Measurements from ENCODE around the gene ZCCHC24.

Gene ZCCHC24

GRCh38 chr10:79359816-79360498 lies 85.5 kb downstream of the ZCCHC24 start:
- DNase-seq (ENCODE audit: low spot score) = no peak

- DNase-seq (ENCODE audit: low spot score) = no peak
These were observed 86.6 kb downstream of the ZCCHC24 start for GRCh38 chr10:79358811-79359210.

GRCh38 chr10:79357180-79357579 lies 88.2 kb downstream of the ZCCHC24 start:
- no peak for DNase-seq (ENCODE audit: low spot score)

GRCh38 chr10:79356104-79356503 lies 89.3 kb downstream of the ZCCHC24 start:
- no peak for DNase-seq (ENCODE audit: low spot score)

- DNase-seq (ENCODE audit: low spot score) = no peak
These were observed 89.9 kb downstream of the ZCCHC24 start for GRCh38 chr10:79355420-79356017.

- DNase-seq (ENCODE audit: low spot score) = no peak
These were observed 90.8 kb downstream of the ZCCHC24 start for GRCh38 chr10:79354615-79355014.

GRCh38 chr10:79354141-79354540 lies 91.3 kb downstream of the ZCCHC24 start:
- no peak for DNase-seq (ENCODE audit: low spot score)

- DNase-seq (ENCODE audit: low spot score) = no peak
These were observed 91.7 kb downstream of the ZCCHC24 start for GRCh38 chr10:79353726-79354125.

- DNase-seq (ENCODE audit: low spot score) = no peak
These were observed 92.4 kb downstream of the ZCCHC24 start for GRCh38 chr10:79353000-79353406.

- DNase-seq (ENCODE audit: low spot score) = no peak
These were observed 93.2 kb downstream of the ZCCHC24 start for GRCh38 chr10:79352035-79352877.

GRCh38 chr10:79351332-79351731 lies 94.1 kb downstream of the ZCCHC24 start:
- no peak for DNase-seq (ENCODE audit: low spot score)

- no peak for DNase-seq (ENCODE audit: low spot score)
These were observed 94.8 kb downstream of the ZCCHC24 start for GRCh38 chr10:79350407-79351154.

GRCh38 chr10:79349766-79350406 lies 95.5 kb downstream of the ZCCHC24 start:
- peak; percentile 3 for DNase-seq (ENCODE audit: low spot score)

GRCh38 chr10:79349072-79349491 lies 96.3 kb downstream of the ZCCHC24 start:
- peak; percentile 3 for DNase-seq (ENCODE audit: low spot score)

- DNase-seq (ENCODE audit: low spot score) = no peak
These were observed 96.8 kb downstream of the ZCCHC24 start for GRCh38 chr10:79348640-79348988.

- DNase-seq (ENCODE audit: low spot score) = peak; percentile 85
These were observed 97.4 kb downstream of the ZCCHC24 start for GRCh38 chr10:79347894-79348639.

- DNase-seq (ENCODE audit: low spot score) = peak; percentile 97
These were observed 98.1 kb downstream of the ZCCHC24 start, which contains the start of gene PPIF for GRCh38 chr10:79347226-79347893. Gene PPIF, plus strand, starts transcription at chr10:79347469. Its CDS starts 80 bp downstream, at chr10:79347549.

- DNase-seq (ENCODE audit: low spot score) = no peak
These were observed 98.8 kb downstream of the ZCCHC24 start for GRCh38 chr10:79346388-79347225.

GRCh38 chr10:79346012-79346340 lies 99.4 kb downstream of the ZCCHC24 start:
- DNase-seq (ENCODE audit: low spot score) = no peak

Data from AG20443 (cell line).